Measurements from ENCODE around the gene MOCS3. TPM values are rescaled to one million over a fixed set of nuclear protein-coding genes. Genes with fewer than 3 reads are reported as not detected.

Gene MOCS3
- total RNA-seq, 1 experiment from 2014 or later: 6.0 TPM

GRCh38 chr20:50913690-50914375 is 44.8 kb upstream of the MOCS3 start (continued):
- TF ChIP-seq, protein P1, sequence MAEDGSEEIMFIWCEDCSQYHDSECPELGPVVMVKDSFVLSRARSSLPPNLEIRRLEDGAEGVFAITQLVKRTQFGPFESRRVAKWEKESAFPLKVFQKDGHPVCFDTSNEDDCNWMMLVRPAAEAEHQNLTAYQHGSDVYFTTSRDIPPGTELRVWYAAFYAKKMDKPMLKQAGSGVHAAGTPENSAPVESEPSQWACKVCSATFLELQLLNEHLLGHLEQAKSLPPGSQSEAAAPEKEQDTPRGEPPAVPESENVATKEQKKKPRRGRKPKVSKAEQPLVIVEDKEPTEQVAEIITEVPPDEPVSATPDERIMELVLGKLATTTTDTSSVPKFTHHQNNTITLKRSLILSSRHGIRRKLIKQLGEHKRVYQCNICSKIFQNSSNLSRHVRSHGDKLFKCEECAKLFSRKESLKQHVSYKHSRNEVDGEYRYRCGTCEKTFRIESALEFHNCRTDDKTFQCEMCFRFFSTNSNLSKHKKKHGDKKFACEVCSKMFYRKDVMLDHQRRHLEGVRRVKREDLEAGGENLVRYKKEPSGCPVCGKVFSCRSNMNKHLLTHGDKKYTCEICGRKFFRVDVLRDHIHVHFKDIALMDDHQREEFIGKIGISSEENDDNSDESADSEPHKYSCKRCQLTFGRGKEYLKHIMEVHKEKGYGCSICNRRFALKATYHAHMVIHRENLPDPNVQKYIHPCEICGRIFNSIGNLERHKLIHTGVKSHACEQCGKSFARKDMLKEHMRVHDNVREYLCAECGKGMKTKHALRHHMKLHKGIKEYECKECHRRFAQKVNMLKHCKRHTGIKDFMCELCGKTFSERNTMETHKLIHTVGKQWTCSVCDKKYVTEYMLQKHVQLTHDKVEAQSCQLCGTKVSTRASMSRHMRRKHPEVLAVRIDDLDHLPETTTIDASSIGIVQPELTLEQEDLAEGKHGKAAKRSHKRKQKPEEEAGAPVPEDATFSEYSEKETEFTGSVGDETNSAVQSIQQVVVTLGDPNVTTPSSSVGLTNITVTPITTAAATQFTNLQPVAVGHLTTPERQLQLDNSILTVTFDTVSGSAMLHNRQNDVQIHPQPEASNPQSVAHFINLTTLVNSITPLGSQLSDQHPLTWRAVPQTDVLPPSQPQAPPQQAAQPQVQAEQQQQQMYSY (CRISPR knock-in tag; IDR thresholded peaks at IDR 0.05): no peak
- no peak for TF ChIP-seq ZNF425 (CRISPR knock-in tag; conservative IDR thresholded peaks at IDR 0.05)
- TF ChIP-seq, protein P2, sequence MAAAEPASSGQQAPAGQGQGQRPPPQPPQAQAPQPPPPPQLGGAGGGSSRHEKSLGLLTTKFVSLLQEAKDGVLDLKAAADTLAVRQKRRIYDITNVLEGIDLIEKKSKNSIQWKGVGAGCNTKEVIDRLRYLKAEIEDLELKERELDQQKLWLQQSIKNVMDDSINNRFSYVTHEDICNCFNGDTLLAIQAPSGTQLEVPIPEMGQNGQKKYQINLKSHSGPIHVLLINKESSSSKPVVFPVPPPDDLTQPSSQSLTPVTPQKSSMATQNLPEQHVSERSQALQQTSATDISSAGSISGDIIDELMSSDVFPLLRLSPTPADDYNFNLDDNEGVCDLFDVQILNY (CRISPR knock-in tag; IDR thresholded peaks at IDR 0.05): no peak
- TF ChIP-seq PRRX2 (CRISPR knock-in tag; IDR thresholded peaks at IDR 0.05): no peak
- TF ChIP-seq CREB1 (CRISPR knock-in tag; IDR thresholded peaks at IDR 0.05): no peak
- no peak for TF ChIP-seq ZNF219 (CRISPR knock-in tag; IDR thresholded peaks at IDR 0.05; ENCODE audit: borderline replicate concordance)
- TF ChIP-seq, protein P3, sequence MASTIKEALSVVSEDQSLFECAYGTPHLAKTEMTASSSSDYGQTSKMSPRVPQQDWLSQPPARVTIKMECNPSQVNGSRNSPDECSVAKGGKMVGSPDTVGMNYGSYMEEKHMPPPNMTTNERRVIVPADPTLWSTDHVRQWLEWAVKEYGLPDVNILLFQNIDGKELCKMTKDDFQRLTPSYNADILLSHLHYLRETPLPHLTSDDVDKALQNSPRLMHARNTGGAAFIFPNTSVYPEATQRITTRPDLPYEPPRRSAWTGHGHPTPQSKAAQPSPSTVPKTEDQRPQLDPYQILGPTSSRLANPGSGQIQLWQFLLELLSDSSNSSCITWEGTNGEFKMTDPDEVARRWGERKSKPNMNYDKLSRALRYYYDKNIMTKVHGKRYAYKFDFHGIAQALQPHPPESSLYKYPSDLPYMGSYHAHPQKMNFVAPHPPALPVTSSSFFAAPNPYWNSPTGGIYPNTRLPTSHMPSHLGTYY (CRISPR knock-in tag; IDR thresholded peaks at IDR 0.05): no peak
- no peak for TF ChIP-seq RORB (CRISPR knock-in tag; IDR thresholded peaks at IDR 0.05)
- no peak for TF ChIP-seq EMX1 (CRISPR knock-in tag; IDR thresholded peaks at IDR 0.05)
- TF ChIP-seq SMAD3 (CRISPR knock-in tag; IDR thresholded peaks at IDR 0.05; ENCODE audit: borderline replicate concordance): no peak
- no peak for TF ChIP-seq NFYB (CRISPR knock-in tag; conservative IDR thresholded peaks at IDR 0.05; ENCODE audit: low read depth)
- TF ChIP-seq ATF2 (CRISPR knock-in tag; IDR thresholded peaks at IDR 0.05; ENCODE audit: borderline replicate concordance, low read depth): no peak
- no peak for TF ChIP-seq ZNF232 (CRISPR knock-in tag; IDR thresholded peaks at IDR 0.05)
- TF ChIP-seq CTCF (IDR thresholded peaks at IDR 0.05): no peak
- TF ChIP-seq OVOL2 (CRISPR knock-in tag; IDR thresholded peaks at IDR 0.05; ENCODE audit: borderline replicate concordance): no peak

All from WTC11 (cell line).